Central memory CD8-positive, alpha-beta T cell (primary cell): Measurements from ENCODE around the gene MAML3.

Source experiments
- ATAC-seq: fragments of 150-1000 bp; cut with Tn5 transposase; replicated peaks from 2 replicates; pipeline ENCODE4 v1.10.0; 2022; ENCODE audit warnings: mild to moderate bottlenecking, moderate FRiP score, moderate number of reproducible peaks; ENCODE audit not compliant: poor library complexity, severe bottlenecking; ENCODE audit errors: extremely low read depth
- DNase-seq, 2 donors: peaks; one replicate each; pipeline ENCODE4 v3.0.0; 2021; ENCODE audit warnings: low spot score in 2 of 2
- H3K27ac Mint-ChIP-seq: one replicate; pipeline ENCODE4 v1.8.0; 2022; ENCODE audit warnings: low read depth, mild to moderate bottlenecking, moderate library complexity, mixed read lengths
- H3K27me3 Mint-ChIP-seq: one replicate; pipeline ENCODE4 v1.8.0; 2022; ENCODE audit warnings: mixed read lengths
- H3K36me3 Mint-ChIP-seq: one replicate; pipeline ENCODE4 v1.8.0; 2022; ENCODE audit warnings: mild to moderate bottlenecking, moderate library complexity, mixed read lengths; ENCODE audit not compliant: insufficient read depth
- H3K4me1 Mint-ChIP-seq: one replicate; pipeline ENCODE4 v1.8.0; 2022; ENCODE audit warnings: mixed read lengths
- H3K4me3 Mint-ChIP-seq: one replicate; pipeline ENCODE4 v1.8.0; 2022; ENCODE audit warnings: mild to moderate bottlenecking, moderate library complexity, mixed read lengths
- H3K9me3 Mint-ChIP-seq: one replicate; pipeline ENCODE4 v1.8.0; 2022; ENCODE audit warnings: mixed read lengths

Gene MAML3

GRCh38 chr4:139734875-139735380 is 419.1 kb downstream of the MAML3 start:
- no peak overlapping the region for H3K27ac Mint-ChIP-seq
- no peaks in the 10 kb centered on the region for H3K9me3 Mint-ChIP-seq
- peaks cover 10% of the 10 kb centered on the region for H3K4me1 Mint-ChIP-seq
- no peaks in the 10 kb centered on the region for H3K36me3 Mint-ChIP-seq
- peaks cover 76% of the 10 kb centered on the region for H3K27me3 Mint-ChIP-seq
- DNase-seq = peak; percentile 13 to 15
- peak overlapping the region; percentile 46 for H3K4me3 Mint-ChIP-seq
- peak; percentile 44 for ATAC-seq

- no peaks in the 10 kb centered on the region for H3K9me3 Mint-ChIP-seq
- peak overlapping the region; percentile 46 for H3K4me3 Mint-ChIP-seq
- ATAC-seq (no peak), DNase-seq (no peak)
- H3K27me3 Mint-ChIP-seq = peaks cover 78% of the 10 kb centered on the region
- peaks cover 10% of the 10 kb centered on the region for H3K4me1 Mint-ChIP-seq
- H3K27ac Mint-ChIP-seq = no peak overlapping the region
- H3K36me3 Mint-ChIP-seq = no peaks in the 10 kb centered on the region
Observed at GRCh38 chr4:139734201-139734874, 419.6 kb downstream of the MAML3 start.

DNA sequence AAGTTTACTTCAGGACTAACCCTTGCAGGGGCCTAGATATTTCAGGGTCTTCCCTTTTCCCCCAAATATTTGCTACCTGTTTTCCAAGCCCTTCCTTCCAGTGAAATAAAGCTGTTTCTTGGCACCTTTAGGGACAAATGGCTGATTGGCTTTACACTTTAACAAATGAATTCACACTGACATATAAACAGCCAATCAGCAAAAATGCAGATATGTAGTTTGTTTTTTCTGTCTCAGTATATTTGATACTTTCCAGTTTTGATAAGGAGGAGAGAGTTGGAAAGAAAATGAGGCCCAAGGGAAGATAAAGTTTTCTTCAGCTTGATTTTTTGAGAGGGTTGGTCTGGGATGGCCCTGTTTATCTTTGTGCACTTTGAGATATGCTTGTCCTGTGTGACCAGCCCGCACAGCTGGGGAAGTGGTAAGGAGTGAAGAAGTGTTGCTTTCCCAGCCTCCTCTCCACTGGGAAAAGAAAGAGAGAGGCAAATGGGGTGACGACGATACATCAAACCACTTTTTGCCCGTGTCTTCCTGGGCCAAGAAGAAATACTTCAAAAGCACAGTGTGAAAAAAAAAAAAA is 420.9 kb downstream of the MAML3 start:
- H3K4me1 Mint-ChIP-seq = peaks cover 10% of the 10 kb centered on the region

GRCh38 chr4:139728840-139729239 is 425.1 kb downstream of the MAML3 start:
- ATAC-seq (no peak), DNase-seq (no peak)
- no peaks in the 10 kb centered on the region for H3K4me1 Mint-ChIP-seq
- no peaks in the 10 kb centered on the region for H3K9me3 Mint-ChIP-seq
- peaks cover 1% of the 10 kb centered on the region for H3K36me3 Mint-ChIP-seq
- peaks cover 54% of the 10 kb centered on the region for H3K27me3 Mint-ChIP-seq
- no peak overlapping the region for H3K4me3 Mint-ChIP-seq
- no peak overlapping the region for H3K27ac Mint-ChIP-seq

More for the DNA sequence above, 420.9 kb downstream of the MAML3 start:
- no peak overlapping the region for H3K27ac Mint-ChIP-seq
- no peaks in the 10 kb centered on the region for H3K36me3 Mint-ChIP-seq
- ATAC-seq = no peak
- no peak for DNase-seq
- H3K9me3 Mint-ChIP-seq = no peaks in the 10 kb centered on the region
- H3K4me3 Mint-ChIP-seq = no peak overlapping the region
- H3K27me3 Mint-ChIP-seq = peaks cover 90% of the 10 kb centered on the region

DNA sequence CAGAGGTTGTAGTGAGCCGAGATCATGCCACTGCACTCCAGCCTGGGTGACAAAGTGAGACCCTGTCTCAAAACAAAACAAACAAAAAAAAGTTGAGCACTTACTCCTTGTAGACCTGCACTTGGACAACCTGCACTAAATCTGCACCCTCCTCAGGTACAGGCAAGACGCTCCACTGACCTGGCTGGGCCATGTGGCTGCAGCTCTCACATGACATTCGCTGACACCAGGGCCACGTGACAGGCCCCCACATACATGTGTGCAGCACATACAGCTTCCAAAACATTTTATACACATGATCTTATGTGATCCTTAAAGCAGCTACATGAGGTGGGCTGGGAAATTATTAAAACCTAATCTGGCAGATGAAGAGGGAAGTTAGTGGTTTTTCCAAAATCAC is 425.8 kb downstream of the MAML3 start:
- H3K9me3 Mint-ChIP-seq = no peaks in the 10 kb centered on the region
- DNase-seq (no peak), ATAC-seq (no peak)
- peaks cover 1% of the 10 kb centered on the region for H3K36me3 Mint-ChIP-seq
- H3K4me3 Mint-ChIP-seq = no peak overlapping the region
- H3K4me1 Mint-ChIP-seq = no peaks in the 10 kb centered on the region
- H3K27ac Mint-ChIP-seq = no peak overlapping the region
- peaks cover 47% of the 10 kb centered on the region for H3K27me3 Mint-ChIP-seq

- ATAC-seq (no peak), DNase-seq (no peak)
- Mint-ChIP-seq H3K27me3 (peaks cover 32% of the 10 kb centered on the region), H3K4me3 (no peak overlapping the region), H3K9me3 (no peaks in the 10 kb centered on the region), H3K4me1 (no peaks in the 10 kb centered on the region), H3K36me3 (peaks cover 1% of the 10 kb centered on the region), H3K27ac (no peak overlapping the region)
Observed at GRCh38 chr4:139726615-139727014, 427.4 kb downstream of the MAML3 start.

DNA sequence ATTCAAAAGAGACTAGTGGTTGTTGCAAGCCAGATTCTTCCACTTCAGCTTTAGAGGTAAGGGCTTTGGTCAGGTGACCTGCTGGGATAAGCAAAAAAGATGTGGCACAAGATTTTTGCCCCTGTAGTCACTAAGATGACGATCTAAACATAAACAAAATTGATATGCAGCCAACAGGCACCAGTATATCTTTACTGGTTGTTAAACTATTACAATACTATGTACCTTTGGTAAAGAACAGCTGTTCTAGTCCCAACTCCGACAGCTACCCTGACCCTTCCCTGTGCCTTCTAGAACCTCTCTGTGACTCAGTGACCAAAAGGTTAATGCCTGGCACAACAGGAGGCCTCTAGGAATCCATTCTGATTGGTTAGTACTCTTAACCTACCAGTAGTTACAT is 428.7 kb downstream of the MAML3 start:
- no peak overlapping the region for H3K27ac Mint-ChIP-seq
- no peaks in the 10 kb centered on the region for H3K9me3 Mint-ChIP-seq
- ATAC-seq = no peak
- no peak overlapping the region for H3K4me3 Mint-ChIP-seq
- H3K27me3 Mint-ChIP-seq = peaks cover 18% of the 10 kb centered on the region
- H3K4me1 Mint-ChIP-seq = no peaks in the 10 kb centered on the region
- DNase-seq = no peak
- peaks cover 1% of the 10 kb centered on the region for H3K36me3 Mint-ChIP-seq

- H3K36me3 Mint-ChIP-seq = peaks cover 1% of the 10 kb centered on the region
- H3K4me3 Mint-ChIP-seq = no peak overlapping the region
Observed at GRCh38 chr4:139721789-139722188, 432.2 kb downstream of the MAML3 start.

GRCh38 chr4:139720806-139721205 is 433.2 kb downstream of the MAML3 start:
- Mint-ChIP-seq H3K4me3 (no peak overlapping the region), H3K27me3 (peaks cover 10% of the 10 kb centered on the region), H3K36me3 (peaks cover 1% of the 10 kb centered on the region)

More at GRCh38 chr4:139721789-139722188, 432.2 kb downstream of the MAML3 start:
- Mint-ChIP-seq H3K9me3 (no peaks in the 10 kb centered on the region), H3K27me3 (peaks cover 10% of the 10 kb centered on the region), H3K4me1 (no peaks in the 10 kb centered on the region), H3K27ac (no peak overlapping the region)
- ATAC-seq (no peak), DNase-seq (no peak)

DNA sequence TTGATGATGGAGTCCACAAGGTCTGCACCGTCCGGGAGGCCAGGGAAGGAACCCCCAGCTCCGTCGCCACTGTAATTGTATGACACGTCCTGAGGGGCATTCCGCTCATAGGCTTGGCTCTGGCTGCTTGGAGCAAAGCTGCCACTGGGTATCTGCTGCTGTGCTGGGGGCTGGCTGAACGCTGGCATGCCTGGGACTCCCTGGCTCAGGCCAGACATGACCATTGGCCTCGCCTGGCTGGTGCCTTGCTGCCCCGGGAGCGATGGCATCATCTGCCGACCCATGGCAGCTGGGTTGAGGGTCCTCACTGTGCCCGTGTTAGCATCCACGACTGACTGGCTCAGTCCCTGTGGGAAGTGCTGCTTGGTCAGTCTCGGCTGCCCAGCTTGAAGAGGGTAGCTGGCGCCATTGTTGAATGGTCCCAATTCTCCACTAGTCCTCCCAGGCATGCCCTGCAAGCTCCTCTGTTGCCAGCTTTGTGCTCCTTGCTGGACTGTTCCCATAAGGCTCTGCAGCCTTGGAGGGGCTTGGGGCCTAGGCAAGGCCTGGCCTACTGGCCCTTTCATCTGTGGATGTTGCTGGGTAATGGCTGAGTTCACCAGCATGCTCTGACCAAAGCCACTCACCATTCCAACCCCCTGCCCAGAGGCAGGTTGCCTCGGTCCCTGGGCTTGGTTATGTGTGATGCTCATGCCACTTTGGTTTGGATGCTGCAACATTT is 434.4 kb downstream of the MAML3 start:
- H3K4me3 Mint-ChIP-seq = no peak overlapping the region
- DNase-seq (no peak), ATAC-seq (no peak)
- H3K27me3 Mint-ChIP-seq = peaks cover 10% of the 10 kb centered on the region
- no peaks in the 10 kb centered on the region for H3K9me3 Mint-ChIP-seq
- H3K4me1 Mint-ChIP-seq = no peaks in the 10 kb centered on the region
- no peaks in the 10 kb centered on the region for H3K36me3 Mint-ChIP-seq
- H3K27ac Mint-ChIP-seq = no peak overlapping the region

More at GRCh38 chr4:139720806-139721205, 433.2 kb downstream of the MAML3 start:
- Mint-ChIP-seq H3K9me3 (no peaks in the 10 kb centered on the region), H3K4me1 (no peaks in the 10 kb centered on the region), H3K27ac (no peak overlapping the region)
- ATAC-seq (no peak), DNase-seq (no peak)

GRCh38 chr4:139718833-139719232 is 435.2 kb downstream of the MAML3 start:
- Mint-ChIP-seq H3K4me1 (no peaks in the 10 kb centered on the region), H3K27me3 (peaks cover 10% of the 10 kb centered on the region), H3K4me3 (no peak overlapping the region), H3K9me3 (no peaks in the 10 kb centered on the region), H3K36me3 (no peaks in the 10 kb centered on the region), H3K27ac (no peak overlapping the region)
- DNase-seq (no peak), ATAC-seq (no peak)

DNA sequence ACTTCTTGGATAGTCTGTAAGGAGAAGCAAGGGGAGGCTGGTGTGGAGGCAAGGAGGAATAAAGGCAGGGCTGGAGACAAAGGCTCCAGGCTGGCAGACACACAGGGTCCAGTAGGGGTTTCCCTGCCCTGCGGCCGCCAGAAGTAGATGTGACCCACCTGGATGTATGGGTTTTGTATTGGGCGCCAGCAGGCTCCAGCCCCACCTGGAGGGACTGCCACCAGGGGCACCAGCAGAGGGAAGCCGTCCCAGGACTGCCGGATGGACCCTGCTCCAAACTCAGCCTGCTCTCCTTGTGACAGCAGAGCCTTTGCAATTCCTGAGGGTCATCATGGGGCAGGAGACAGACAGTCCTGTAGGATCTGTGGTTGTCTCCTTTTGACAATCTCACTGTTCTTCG is 435.6 kb downstream of the MAML3 start:
- Mint-ChIP-seq H3K4me1 (no peaks in the 10 kb centered on the region), H3K36me3 (no peaks in the 10 kb centered on the region)

More for the DNA sequence above, 435.6 kb downstream of the MAML3 start:
- ATAC-seq (no peak), DNase-seq (no peak)
- Mint-ChIP-seq H3K27me3 (peaks cover 10% of the 10 kb centered on the region), H3K4me3 (no peak overlapping the region), H3K27ac (no peak overlapping the region), H3K9me3 (no peaks in the 10 kb centered on the region)
